OCI-M1 (cell line): ENCODE measurements around the gene NSF.
"Not testable (repeated sequence)": the region's sequence is repeated elsewhere in the genome, so short reads cannot be mapped to it uniquely, and the experiment has no call there.

Experiments used
- DNase-seq: peaks from one replicate; lab custom pipeline; 2025; lab: John Stamatoyannopoulos, UW

The NSF gene

GRCh38 chr17:46628753-46629436 lies 38.4 kb downstream of the NSF start:
- DNase-seq = not testable (repeated sequence)

DNA sequence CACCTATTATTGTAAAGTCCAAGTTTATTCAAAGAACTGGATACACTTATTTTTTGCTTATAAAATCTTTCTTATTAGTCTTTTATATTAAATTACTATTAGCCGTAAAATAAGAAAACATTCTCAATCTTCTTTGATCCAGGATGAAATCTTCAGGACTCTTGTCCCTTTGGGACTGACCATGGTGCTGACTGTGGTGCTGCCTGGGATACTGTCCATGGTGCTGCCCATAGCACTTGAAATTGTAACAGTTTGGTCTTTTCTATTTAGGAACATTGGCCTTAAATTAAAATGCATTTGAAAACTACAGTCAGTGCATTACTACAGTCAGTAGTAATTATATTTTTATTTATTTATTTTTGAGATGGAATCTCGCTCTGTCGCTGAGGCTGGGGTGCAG lies 41.7 kb downstream of the NSF start:
- DNase-seq = not testable (repeated sequence)

DNA sequence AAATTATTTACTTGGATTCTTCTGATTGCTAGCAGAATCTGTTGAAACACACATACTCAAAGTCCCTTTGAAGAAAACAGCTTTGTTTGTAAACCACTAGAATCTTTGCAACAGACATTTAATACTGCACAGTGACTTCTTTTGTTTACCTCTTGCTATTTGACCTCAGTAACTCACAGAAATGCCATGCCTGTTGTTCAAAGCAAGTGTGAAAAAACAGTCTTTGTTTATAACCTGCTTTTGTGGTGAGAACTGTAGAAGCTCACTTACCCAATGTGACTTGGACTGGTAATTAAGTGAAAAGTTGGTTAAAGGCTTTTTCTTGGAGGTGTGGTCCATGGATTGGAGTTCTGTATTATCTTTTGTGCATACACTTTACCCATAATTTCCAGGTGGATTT lies 44.4 kb downstream of the NSF start:
- not testable (repeated sequence) for DNase-seq

GRCh38 chr17:46641861-46642656 lies 51.6 kb downstream of the NSF start:
- DNase-seq = not testable (repeated sequence)

DNA sequence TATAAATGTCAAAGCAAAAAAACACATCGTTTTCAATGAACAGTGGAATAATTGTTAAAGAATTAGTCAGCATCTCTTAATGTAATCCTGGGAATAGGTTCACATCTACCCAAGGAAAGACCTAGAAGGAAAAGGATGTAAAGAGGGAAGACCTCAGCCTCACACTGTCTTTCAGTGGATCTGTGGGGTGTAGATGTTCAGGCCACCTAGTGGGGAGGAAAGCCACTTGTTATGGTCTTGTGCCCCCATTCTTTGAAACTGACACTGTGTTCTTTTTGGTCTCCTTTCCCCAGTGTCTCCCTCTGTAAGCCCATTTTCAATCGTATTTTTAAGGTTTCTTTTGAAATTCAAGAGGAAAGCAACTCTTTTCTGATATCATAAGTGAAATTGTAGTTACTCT lies 56.8 kb downstream of the NSF start:
- DNase-seq = not testable (repeated sequence)

DNA sequence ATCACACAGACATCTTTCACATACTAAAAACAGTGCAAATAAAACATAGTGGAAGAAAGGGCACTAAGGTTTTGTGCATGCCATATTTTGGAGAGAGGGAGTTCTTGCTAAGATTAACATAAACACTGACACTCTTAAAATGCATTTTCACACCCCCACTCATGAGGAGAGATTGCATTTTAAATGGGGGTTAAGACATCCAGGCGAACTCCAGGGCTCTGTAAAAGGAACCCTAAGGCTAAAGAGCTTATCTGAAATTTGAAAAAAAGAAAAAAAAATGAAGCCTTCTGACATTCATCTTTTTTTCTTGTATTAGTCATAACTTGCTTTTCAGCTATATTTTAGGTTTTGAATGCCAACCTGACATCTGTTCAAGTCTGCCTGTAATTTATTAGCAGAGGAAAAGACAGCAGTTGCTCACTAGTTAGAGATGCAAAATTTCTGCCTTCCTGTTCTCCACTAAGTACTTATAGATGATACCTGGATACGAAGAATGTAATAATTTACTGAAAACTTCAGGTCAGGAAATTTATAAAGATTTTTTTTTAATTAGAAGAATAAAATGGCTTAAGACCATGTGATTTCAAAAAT lies 57.3 kb downstream of the NSF start:
- DNase-seq = not testable (repeated sequence)

DNA sequence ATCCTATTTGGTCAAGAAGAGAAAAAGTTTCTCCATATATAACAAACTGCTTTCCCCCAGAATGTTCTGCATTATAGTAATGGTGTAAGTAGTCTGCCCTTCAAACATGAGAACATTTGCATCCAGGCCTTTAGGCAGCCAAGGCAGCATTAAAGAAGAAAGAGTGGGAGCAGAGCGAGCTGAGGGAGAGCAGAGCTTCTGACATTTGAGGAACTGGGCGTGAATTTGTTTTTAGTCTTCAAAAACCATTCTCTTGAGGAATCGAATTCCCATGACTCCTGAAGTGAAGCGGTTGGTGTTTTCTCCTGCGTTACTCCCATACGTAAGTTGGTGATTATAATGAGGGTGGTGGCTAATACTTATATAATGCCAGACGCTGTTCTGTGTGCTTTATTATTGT lies 58.8 kb downstream of the NSF start:
- DNase-seq = not testable (repeated sequence)

GRCh38 chr17:46652024-46652643 lies 61.7 kb downstream of the NSF start:
- not testable (repeated sequence) for DNase-seq

DNA sequence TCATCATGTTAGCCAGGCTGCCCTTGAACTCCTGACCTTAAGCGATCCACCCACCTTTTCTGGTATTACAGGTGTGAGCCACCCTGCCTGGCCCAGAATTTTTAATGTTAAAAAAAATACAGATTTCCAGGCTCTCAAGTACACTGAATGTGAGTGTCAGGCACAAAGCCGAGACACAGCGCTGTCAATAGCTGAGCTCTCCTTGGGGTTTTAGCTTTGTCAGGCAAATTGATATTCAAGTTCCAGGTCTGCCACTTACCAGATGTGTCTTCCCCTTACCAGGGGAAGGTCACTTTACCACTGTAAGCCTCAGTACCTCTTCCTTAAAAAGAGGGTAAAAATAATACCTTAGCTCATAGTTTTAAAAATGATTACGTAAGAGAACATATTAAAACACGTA lies 67.8 kb downstream of the NSF start:
- not testable (repeated sequence) for DNase-seq

DNA sequence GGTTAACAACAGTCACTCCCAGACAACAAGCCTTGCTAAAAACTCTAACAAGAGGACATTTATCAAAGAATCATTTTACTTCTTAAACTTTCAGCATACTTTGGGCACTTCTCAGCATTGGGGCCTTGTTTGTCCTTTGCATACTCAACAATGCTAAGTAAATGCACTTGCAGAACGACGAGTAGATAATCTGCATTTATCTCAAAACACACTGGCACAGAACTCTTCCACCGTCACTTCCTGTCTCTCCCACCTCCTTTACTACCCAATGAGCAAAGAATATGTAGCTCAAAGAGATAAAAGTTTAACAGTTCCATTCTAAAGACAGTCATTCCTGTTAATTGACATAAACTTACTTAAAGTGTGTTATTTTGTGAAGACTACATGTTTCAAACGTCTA lies 69.2 kb downstream of the NSF start:
- not testable (repeated sequence) for DNase-seq

DNA sequence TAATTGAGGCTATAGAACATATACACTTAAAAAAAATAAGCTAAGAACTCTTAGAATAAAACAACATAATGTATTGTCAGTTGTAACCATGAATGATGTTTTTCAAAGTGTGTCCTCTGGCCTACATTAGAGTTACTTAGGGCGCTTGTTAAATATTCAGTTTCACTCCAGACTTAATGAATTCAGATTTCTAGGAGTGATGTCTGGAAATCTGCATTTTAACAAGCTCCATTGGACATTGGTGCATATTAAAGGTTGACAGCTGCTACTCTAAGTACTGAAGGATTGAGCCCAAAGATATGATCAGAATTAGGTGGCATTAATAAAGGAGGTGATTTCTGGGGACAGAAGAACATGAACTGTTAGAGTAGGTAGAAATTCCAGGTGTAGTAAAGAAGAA lies 72.7 kb downstream of the NSF start:
- not testable (repeated sequence) for DNase-seq

DNA sequence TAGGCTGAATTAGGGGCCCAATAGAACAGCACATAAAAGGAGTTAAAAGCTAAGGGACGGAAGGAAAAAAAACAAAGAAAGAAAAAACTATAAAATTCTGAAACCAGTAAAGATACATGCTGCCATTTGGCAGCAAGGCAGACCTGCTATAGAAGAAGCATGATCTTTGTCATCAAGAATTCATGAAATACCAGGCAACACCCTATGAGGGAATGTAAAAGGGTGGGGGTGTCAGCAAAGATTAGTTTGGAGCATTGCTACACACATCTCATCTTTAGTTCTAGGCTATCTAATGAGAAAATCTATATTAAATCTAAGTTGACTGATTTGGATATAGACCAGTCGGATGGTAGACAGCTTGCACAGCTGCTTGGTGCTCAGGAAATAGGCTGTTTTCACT lies 73.1 kb downstream of the NSF start:
- not testable (repeated sequence) for DNase-seq

DNA sequence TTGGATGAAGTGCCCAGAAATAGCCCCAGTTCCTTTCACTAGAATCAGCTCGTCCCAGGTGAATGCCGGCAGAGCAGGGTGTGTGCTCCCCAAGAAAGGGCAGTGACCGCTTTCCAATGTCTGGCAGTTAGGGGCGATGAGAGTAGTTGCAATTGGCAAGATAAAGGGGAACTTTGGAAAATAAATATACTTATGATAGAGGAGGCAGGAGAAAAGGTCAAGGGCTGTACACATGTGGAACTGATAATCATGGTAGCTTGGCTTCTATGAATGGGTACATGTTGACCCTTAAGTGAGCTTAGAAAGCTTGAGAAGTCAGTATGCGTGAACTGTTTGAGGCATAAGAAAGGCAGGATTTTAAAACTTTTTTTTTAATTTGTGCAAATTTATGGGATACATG lies 75.5 kb downstream of the NSF start:
- not testable (repeated sequence) for DNase-seq

GRCh38 chr17:46670789-46671188 lies 80.3 kb downstream of the NSF start:
- not testable (repeated sequence) for DNase-seq

DNA sequence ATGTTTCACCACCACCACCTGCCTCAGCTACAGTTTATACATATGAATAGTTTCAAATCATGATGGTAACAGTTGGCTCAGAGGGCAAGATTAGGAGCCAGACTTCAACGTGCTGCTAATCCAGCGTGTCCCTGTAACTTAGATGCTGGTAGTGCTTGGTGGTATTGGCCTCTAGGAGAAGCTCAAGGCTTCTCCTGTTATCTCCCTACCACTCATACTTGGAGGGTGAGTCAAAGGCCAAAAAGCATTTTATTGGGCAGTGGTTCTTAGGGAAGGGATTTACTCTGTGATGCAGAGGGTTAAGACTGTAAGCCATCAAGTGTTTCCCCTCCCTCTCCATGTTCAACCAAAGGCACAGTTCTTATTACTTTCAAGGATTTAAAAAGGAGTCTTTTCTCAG lies 82.3 kb downstream of the NSF start:
- not testable (repeated sequence) for DNase-seq

- DNase-seq = not testable (repeated sequence)
Observed at GRCh38 chr17:46677819-46678218, 87.3 kb downstream of the NSF start.

DNA sequence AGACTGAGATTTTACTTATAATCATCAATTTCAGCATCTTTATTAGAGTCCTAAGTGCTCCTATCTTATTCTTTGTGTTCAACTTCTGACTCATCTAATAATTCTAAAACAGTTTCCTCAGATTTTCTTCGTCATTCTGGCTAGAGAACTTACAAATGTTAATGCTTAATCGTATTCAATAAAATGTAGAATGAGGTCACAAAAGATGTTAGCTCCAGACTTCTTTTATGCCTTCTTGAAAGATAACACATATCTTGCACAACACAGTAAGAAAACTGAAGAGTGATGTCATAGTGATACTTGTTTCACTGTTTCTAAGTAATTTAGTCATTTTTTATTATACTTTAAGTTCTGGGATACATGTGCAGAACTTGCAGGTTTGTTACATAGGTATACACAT lies 93.2 kb downstream of the NSF start:
- DNase-seq = not testable (repeated sequence)

DNA sequence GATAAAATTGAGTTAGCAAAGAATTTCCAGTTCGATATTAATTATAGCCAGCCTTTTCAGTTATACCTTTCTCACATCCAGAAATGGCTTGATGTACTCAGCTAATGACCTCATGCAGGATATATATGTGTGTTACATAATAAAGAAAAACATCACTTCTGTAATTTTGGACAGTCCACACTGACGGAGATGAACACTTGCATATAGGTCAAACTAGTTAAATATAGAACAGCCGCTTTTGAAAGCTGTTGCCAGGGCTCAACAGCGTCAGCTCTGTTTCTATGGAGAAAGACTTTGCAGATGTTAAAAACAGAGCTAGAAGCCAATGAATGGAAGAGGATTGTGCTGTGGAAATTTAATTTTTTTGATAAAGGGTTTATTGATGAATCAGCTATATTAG lies 94.8 kb downstream of the NSF start:
- DNase-seq = not testable (repeated sequence)

DNA sequence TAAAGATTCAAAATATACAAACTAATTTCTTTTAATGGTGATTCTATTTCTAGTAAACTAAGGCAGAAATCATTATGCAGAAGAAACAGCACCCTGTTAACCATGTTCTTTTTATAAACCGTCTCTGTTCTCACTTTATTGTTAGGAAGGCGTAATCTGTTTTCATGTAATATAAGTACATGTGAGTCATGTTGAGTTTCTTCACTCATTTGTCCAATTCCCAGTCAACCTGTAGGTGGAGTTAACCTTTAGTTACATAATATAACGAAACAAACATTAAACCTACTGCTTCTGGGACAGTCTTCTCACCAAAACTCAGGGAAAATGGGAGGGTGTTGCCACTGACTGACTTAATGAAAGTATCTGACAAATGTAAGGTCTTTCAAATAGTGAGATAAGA lies 101.7 kb downstream of the NSF start:
- DNase-seq = not testable (repeated sequence)

DNA sequence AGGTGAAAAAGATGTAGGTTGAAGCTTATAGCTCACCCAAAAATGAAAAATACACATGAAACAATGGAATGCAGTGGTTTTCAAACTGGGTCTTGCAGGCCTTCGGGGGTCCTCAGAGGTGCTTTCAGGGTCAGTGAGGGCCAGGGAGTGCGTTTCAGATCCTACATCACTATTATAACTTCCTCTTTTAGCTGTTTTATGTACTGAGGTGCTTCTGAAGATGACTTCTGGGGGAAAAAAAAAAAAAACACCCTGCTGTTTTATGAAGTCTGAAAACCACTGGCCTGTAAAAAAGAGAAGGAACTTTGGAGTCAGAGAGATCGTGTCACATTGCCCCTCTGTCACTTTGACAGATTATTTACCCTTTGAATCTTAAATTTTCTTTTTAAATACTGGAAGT lies 102.8 kb downstream of the NSF start:
- DNase-seq = peak; percentile 16

DNA sequence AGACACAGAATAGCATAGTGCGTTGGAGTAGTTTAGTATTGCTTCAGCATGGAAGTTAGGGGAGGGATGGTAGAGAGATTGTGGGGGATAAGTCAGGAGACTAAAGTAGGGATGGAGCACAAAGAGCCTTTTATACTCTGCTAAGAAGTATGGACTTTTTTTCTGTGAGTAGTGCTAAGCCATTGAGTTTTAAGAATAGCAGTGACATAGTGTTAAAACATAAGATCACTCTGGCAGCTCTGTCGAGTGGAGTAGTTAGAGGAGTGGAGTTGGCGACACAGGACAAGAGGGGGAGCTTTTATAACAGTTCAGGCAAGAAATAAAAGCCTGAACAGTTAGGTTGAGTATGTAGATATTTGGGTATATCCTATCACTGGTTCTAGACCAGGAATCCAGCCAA lies 106.1 kb downstream of the NSF start:
- DNase-seq = not testable (repeated sequence)

- not testable (repeated sequence) for DNase-seq
Observed at GRCh38 chr17:46699014-46699413, 108.5 kb downstream of the NSF start.
